Measurements from ENCODE around the gene ZNF473.

The ZNF473 gene

GRCh38 chr19:50030937-50031336 lies 5.1 kb downstream of the ZNF473 start:
- Histone ChIP-seq H3K4me1 (ENCODE audit: low read length) (peaks cover 11% of the 10 kb centered on the region), H2AFZ (ENCODE audit: low read depth, low read length) (no peak overlapping the region), H4K20me1 (ENCODE audit: insufficient read depth, low read length) (peaks cover 24% of the 10 kb centered on the region), H3K9ac (ENCODE audit: low read length) (no peak overlapping the region), H3K36me3 (replicated peaks; ENCODE audit: low read depth, low read length) (peaks cover 45% of the 10 kb centered on the region), H3K27me3 (ENCODE audit: low read depth, low read length) (no peaks in the 10 kb centered on the region), H3K27ac (ENCODE audit: low read length) (no peak overlapping the region), H3K9me3 (ENCODE audit: insufficient read depth, low read length) (no peaks in the 10 kb centered on the region), H3K4me2 (ENCODE audit: low read length) (no peak overlapping the region), H3K4me3 (ENCODE audit: low read length) (no peak overlapping the region), H3K79me2 (ENCODE audit: low read length) (peaks cover 55% of the 10 kb centered on the region)
- no peak for TF ChIP-seq EZH2phosphoT487 (IDR thresholded peaks at IDR 0.05; ENCODE audit: low read depth)
- TF ChIP-seq CTCF (IDR thresholded peaks at IDR 0.05; ENCODE audit: low read depth, low read length), result no peak

GRCh38 chr19:50036908-50037307 lies 11.1 kb downstream of the ZNF473 start:
- TF ChIP-seq CTCF (IDR thresholded peaks at IDR 0.05; ENCODE audit: low read depth, low read length) (no peak), EZH2phosphoT487 (IDR thresholded peaks at IDR 0.05; ENCODE audit: low read depth) (no peak)
- H3K4me1 ChIP-seq (ENCODE audit: low read length), result peaks cover 5% of the 10 kb centered on the region
- H3K27ac ChIP-seq (ENCODE audit: low read length), result no peak overlapping the region
- peaks cover 32% of the 10 kb centered on the region for H4K20me1 ChIP-seq (ENCODE audit: insufficient read depth, low read length)
- no peak overlapping the region for H3K4me3 ChIP-seq (ENCODE audit: low read length)
- H2AFZ ChIP-seq (ENCODE audit: low read depth, low read length), result no peak overlapping the region
- H3K27me3 ChIP-seq (ENCODE audit: low read depth, low read length), result no peaks in the 10 kb centered on the region
- H3K79me2 ChIP-seq (ENCODE audit: low read length), result 0 out of 2 replicates have a peak, but pooled peaks cover 7% of the 10 kb centered on the region
- peaks cover 72% of the 10 kb centered on the region for H3K36me3 ChIP-seq (replicated peaks; ENCODE audit: low read depth, low read length)
- no peaks in the 10 kb centered on the region for H3K9me3 ChIP-seq (ENCODE audit: insufficient read depth, low read length)
- no peak overlapping the region for H3K9ac ChIP-seq (ENCODE audit: low read length)
- no peak overlapping the region for H3K4me2 ChIP-seq (ENCODE audit: low read length)

- Histone ChIP-seq H3K36me3 (replicated peaks; ENCODE audit: low read depth, low read length) (peaks cover 74% of the 10 kb centered on the region), H3K79me2 (ENCODE audit: low read length) (no peaks in the 10 kb centered on the region), H4K20me1 (ENCODE audit: insufficient read depth, low read length) (0 out of 2 replicates have a peak, but pooled peaks cover 19% of the 10 kb centered on the region), H3K4me3 (ENCODE audit: low read length) (no peak overlapping the region), H3K9me3 (ENCODE audit: insufficient read depth, low read length) (peaks cover 6% of the 10 kb centered on the region), H2AFZ (ENCODE audit: low read depth, low read length) (no peak overlapping the region), H3K27ac (ENCODE audit: low read length) (no peak overlapping the region), H3K4me2 (ENCODE audit: low read length) (no peak overlapping the region), H3K27me3 (ENCODE audit: low read depth, low read length) (no peaks in the 10 kb centered on the region), H3K4me1 (ENCODE audit: low read length) (peaks cover 14% of the 10 kb centered on the region), H3K9ac (ENCODE audit: low read length) (no peak overlapping the region)
- no peak for TF ChIP-seq CTCF (IDR thresholded peaks at IDR 0.05; ENCODE audit: low read depth, low read length)
- TF ChIP-seq EZH2phosphoT487 (IDR thresholded peaks at IDR 0.05; ENCODE audit: low read depth), result no peak
These were observed 14.2 kb downstream of the ZNF473 start for GRCh38 chr19:50039968-50040367.

- Histone ChIP-seq H3K27ac (ENCODE audit: low read length) (no peak overlapping the region), H3K9me3 (ENCODE audit: insufficient read depth, low read length) (peaks cover 7% of the 10 kb centered on the region), H3K4me2 (ENCODE audit: low read length) (no peak overlapping the region), H3K36me3 (replicated peaks; ENCODE audit: low read depth, low read length) (peaks cover 84% of the 10 kb centered on the region), H2AFZ (ENCODE audit: low read depth, low read length) (no peak overlapping the region), H3K4me1 (ENCODE audit: low read length) (peaks cover 14% of the 10 kb centered on the region), H3K27me3 (ENCODE audit: low read depth, low read length) (no peaks in the 10 kb centered on the region), H3K9ac (ENCODE audit: low read length) (no peak overlapping the region), H4K20me1 (ENCODE audit: insufficient read depth, low read length) (0 out of 2 replicates have a peak, but pooled peaks cover 19% of the 10 kb centered on the region), H3K4me3 (ENCODE audit: low read length) (no peak overlapping the region), H3K79me2 (ENCODE audit: low read length) (no peaks in the 10 kb centered on the region)
- TF ChIP-seq EZH2phosphoT487 (IDR thresholded peaks at IDR 0.05; ENCODE audit: low read depth) (no peak), CTCF (IDR thresholded peaks at IDR 0.05; ENCODE audit: low read depth, low read length) (no peak)
These were observed 15.2 kb downstream of the ZNF473 start for GRCh38 chr19:50040967-50041366.

Data from OCI-LY3 (cell line).